Measurements from ENCODE around the gene NLRC5.

DNA sequence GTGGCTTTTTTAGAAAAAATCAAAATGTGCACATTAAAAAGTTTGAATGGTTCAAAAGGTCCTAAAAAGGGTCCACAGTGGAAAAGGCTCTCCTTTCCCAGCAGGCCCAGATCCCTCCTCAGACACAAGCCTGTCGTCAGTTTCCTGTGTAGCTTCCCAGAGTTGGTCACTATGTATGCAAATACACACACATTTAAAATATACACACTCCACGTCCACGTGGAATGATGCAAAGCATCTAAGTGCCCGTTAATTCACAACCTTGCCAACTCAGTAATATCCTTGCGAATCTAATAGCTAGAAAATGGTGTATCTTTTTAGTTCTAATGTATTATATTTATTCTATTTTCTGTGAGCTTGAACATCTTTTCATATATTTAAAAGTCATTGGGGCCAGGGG is 17.7 kb downstream of the NLRC5 start:
- TF ChIP-seq CTCF (IDR thresholded peaks at IDR 0.05) = no peak
- no peak for TF ChIP-seq EZH2 (IDR thresholded peaks at IDR 0.05)

Data from neural progenitor cell (in vitro differentiated cells).